RWPE1 (cell line): ENCODE data around the gene LRPPRC.

ENCODE experiments used
- CTCF ChIA-PET: fragments of 350-600 bp; sonication (Branson Sonifier 250); formaldehyde crosslinking; extraction: SDS; loops from one replicate; lab custom pipeline; 2021; lab: Yijun Ruan, JAX
- POLR2A ChIA-PET: fragments of 400-600 bp; formaldehyde crosslinking; extraction: SDS; loops from one replicate; lab custom pipeline; 2020; ENCODE audit warnings: antibody characterized with exemption; ENCODE audit not compliant: low non-redundant PET; lab: Yijun Ruan, JAX
- DNase-seq: peaks from one replicate; pipeline ENCODE4 v3.0.0; 2012; ENCODE audit warnings: low spot score
- H3K27ac ChIP-seq: fragments of 450-650 bp; 2 replicates; pipeline ENCODE4 v1.5.1; 2017
- TF ChIP-seq, protein P1 (sequence below): fragments of 450-650 bp; conservative IDR thresholded peaks from 2 replicates; pipeline ENCODE4 v1.5.1; 2017; ENCODE audit warnings: low read depth, mild to moderate bottlenecking

The LRPPRC gene

DNA sequence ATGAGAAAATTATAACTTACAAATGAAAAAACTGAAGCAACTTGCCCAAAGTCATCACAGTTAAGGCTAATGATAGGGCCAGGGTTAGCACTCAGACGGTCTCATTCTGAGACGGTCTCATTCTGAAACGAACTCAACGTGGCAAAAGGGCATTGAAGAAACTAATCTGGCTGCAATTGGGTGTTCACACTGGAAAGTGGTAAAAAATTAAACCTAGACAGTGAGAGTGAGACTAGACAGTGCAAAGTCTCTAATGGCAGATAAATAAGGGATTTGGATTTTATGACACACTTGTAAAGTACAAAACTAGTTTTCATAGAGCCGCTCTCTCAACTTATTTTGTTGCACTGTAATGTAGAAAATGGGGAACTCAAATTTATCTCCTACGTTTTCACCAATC is 9.2 kb downstream of the LRPPRC start:
- no peak overlapping the region for H3K27ac ChIP-seq
- TF ChIP-seq, protein P1, sequence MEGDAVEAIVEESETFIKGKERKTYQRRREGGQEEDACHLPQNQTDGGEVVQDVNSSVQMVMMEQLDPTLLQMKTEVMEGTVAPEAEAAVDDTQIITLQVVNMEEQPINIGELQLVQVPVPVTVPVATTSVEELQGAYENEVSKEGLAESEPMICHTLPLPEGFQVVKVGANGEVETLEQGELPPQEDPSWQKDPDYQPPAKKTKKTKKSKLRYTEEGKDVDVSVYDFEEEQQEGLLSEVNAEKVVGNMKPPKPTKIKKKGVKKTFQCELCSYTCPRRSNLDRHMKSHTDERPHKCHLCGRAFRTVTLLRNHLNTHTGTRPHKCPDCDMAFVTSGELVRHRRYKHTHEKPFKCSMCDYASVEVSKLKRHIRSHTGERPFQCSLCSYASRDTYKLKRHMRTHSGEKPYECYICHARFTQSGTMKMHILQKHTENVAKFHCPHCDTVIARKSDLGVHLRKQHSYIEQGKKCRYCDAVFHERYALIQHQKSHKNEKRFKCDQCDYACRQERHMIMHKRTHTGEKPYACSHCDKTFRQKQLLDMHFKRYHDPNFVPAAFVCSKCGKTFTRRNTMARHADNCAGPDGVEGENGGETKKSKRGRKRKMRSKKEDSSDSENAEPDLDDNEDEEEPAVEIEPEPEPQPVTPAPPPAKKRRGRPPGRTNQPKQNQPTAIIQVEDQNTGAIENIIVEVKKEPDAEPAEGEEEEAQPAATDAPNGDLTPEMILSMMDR, result no peak
- DNase-seq, result no peak
- ChIA-PET CTCF (no interaction called here), POLR2A (no interaction called here)

DNA sequence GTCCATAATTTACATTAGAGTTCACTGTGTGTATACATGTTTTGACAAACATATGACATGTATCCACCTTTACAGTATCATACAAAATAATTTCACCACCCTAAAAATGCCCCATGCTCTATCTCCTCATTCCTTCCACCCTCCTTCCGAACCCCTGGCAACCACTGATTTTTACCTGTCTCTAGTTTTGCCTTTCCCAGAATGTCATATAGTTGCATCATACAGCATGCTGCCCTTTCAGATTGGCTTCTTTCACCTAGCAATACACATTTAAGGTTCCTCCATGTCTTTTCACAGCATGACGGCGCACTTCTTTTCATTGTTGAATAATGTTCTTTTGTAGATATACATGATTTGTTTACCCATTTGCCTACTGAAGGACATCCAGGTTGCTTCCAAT is 10.4 kb downstream of the LRPPRC start:
- no peak for DNase-seq
- CTCF ChIA-PET, result no interaction called here
- TF ChIP-seq, protein P1, result no peak
- no peak overlapping the region for H3K27ac ChIP-seq
- POLR2A ChIA-PET, result no interaction called here

DNA sequence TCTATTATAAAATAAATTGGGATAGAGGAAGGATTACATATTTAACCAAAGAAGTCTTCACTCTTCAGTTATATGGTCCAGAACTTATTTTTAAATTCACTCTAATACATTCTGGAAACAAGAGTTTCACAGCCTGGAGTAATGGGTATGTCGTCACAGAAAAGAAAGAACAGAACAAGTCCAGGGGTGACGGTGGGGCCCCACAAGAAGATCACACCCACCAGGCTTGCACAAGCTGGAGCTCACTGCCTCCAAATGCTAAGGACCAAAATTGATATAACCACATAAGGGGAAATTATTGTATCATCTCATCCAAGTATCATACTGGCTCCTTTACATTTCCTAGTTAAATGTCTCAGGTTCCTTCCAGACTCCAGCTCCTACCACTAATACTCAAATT is 11.3 kb downstream of the LRPPRC start:
- TF ChIP-seq, protein P1, result no peak
- CTCF ChIA-PET, result no interaction called here
- POLR2A ChIA-PET, result no interaction called here
- DNase-seq, result no peak
- H3K27ac ChIP-seq, result no peak overlapping the region

DNA sequence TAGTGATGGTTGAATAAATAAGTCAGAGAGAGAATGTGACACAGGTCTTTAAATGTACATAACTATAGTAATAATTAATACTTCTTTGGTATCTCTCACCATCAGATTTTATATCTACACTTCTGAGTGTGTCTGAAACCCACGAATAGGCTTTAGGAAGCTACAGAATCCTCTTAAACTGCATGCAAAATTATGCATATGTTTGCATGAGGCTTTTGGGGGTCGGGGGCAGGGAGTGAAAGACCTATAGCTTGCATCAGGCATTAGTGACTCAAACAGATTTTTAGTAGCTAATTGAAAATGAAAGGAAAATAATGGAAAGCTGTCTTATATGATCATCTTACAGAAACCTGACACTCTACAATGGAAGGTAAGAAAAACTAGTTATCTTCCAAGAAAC is 14.9 kb downstream of the LRPPRC start:
- no peak overlapping the region for H3K27ac ChIP-seq
- no peak for DNase-seq
- TF ChIP-seq, protein P1, result no peak
- POLR2A ChIA-PET, result no interaction called here
- CTCF ChIA-PET, result no interaction called here

DNA sequence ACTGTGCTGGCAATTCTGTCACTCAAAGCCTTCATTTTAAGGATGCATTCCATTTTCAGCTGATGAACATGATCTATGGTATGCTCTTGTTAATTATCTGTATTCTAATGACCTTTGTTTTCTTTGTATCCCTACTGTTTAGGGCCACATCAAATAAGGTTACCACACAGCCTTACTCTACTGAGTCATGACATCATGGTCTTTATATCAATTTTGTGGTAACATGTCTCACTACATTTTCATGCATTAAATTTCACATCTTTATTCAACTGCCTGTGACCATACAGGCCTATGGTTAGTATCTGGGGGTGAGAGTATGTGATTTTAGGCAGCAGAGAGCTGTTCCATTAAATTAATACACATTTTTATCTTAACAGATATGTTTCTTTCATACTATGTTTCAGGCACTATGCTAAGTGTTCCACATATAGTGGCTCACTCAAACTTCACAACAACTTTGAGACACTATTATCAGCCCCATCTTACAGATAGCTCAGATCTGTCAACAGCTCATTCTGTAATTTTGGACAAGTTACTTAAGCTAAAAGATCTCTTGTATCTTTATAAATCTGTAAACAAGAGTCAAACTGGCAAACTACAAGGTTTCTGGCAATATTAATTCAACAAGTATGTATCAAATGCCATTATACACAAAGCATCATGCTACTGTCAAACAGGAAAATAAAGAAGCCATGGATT is 18.0 kb downstream of the LRPPRC start:
- no peak for DNase-seq
- no peak overlapping the region for H3K27ac ChIP-seq
- TF ChIP-seq, protein P1, result no peak
- POLR2A ChIA-PET, result no interaction called here
- CTCF ChIA-PET, result interaction anchor here (0.8 kb wide), 1 partner anchor 28 kb away, joined by 3 read pairs; no protein-coding TSS in a partner anchor

DNA sequence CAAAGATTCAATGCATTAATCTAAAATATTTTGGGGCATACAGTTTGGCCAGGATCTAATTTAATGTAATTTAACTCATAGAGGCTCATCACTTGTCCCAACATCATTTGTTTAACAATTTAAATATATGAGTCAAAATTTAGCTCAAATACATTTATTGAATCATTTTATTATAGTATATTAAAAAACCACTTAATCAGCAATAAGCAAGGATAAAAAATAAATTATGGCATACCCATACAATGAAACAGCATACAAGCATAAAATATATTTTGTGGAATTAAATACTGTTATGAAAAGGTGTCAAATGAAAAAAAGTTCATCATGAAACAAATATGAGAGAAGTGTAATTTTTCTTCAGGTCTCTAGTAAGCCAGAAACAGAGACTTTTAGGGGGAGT is 34.9 kb downstream of the LRPPRC start:
- ChIA-PET CTCF (no interaction called here), POLR2A (no interaction called here)
- TF ChIP-seq, protein P1, result no peak
- no peak for DNase-seq
- H3K27ac ChIP-seq, result no peak overlapping the region
